AG04449 (cell line): ENCODE measurements around the gene MGAT5.

Experiments
- CTCF ChIA-PET: fragments of 350-600 bp; formaldehyde crosslinking; extraction: SDS; loops from one replicate; lab custom pipeline; 2021; ENCODE audit warnings: antibody characterized with exemption; lab: Yijun Ruan, JAX
- POLR2A ChIA-PET: fragments of 400-600, 350-600 bp; formaldehyde crosslinking; extraction: SDS; loops from one replicate; lab custom pipeline; 2020; ENCODE audit warnings: antibody characterized with exemption, inconsistent platforms; lab: Yijun Ruan, JAX
- DNase-seq: peaks from one replicate; pipeline ENCODE4 v3.0.0-alpha.2; 2010; ENCODE audit warnings: low read depth, low spot score
- H3K4me3 ChIP-seq: 2 replicates; pipeline ENCODE4 v1.5.1; 2011; ENCODE audit warnings: low read depth, mild to moderate bottlenecking, control low read depth, low read length
- CTCF ChIP-seq: IDR thresholded peaks from one replicate; pipeline ENCODE4 v1.5.1; 2011; ENCODE audit warnings: mild to moderate bottlenecking, moderate library complexity, low read length, control low read depth, inconsistent platforms; ENCODE audit not compliant: insufficient read depth; ENCODE audit errors: missing control alignments

MGAT5 gene

GRCh38 chr2:134227666-134228065 lies 26.2 kb upstream of the MGAT5 start:
- ChIA-PET CTCF (interaction anchor here (1.0 to 14.5 kb wide), 3 partner anchors 17 to 39 kb away, joined by 3 to 168 read pairs (median 17); no protein-coding TSS in a partner anchor), POLR2A (no interaction called here)
- no peak for TF ChIP-seq CTCF
- DNase-seq: no peak
- H3K4me3 ChIP-seq: no peak overlapping the region

- DNase-seq: no peak
- POLR2A ChIA-PET: no interaction called here
- no peak overlapping the region for H3K4me3 ChIP-seq
- CTCF ChIA-PET: interaction anchor here (1.0 to 3.0 kb wide), 3 partner anchors 16 to 38 kb away, joined by 3 to 17 read pairs (median 6); no protein-coding TSS in a partner anchor
- no peak for TF ChIP-seq CTCF
Observed at GRCh38 chr2:134228493-134228903, 25.4 kb upstream of the MGAT5 start.

- ChIA-PET POLR2A (no interaction called here), CTCF (interaction anchor here (1.0 to 3.6 kb wide), 4 partner anchors 15 to 182 kb away, joined by 3 to 22 read pairs (median 12); no protein-coding TSS in a partner anchor)
- DNase-seq: no peak
- H3K4me3 ChIP-seq: no peak overlapping the region
- no peak for TF ChIP-seq CTCF
Observed at GRCh38 chr2:134229540-134229939, 24.3 kb upstream of the MGAT5 start.

GRCh38 chr2:134230885-134231284 lies 23.0 kb upstream of the MGAT5 start:
- no peak for DNase-seq
- TF ChIP-seq CTCF: no peak
- ChIA-PET CTCF (interaction anchor here (0.7 to 3.6 kb wide), 7 partner anchors 11 to 113 kb away, joined by 3 to 22 read pairs (median 3); no protein-coding TSS in a partner anchor), POLR2A (no interaction called here)
- no peak overlapping the region for H3K4me3 ChIP-seq

- DNase-seq: no peak
- ChIA-PET POLR2A (no interaction called here), CTCF (interaction anchor here (0.8 to 3.6 kb wide), 7 partner anchors 12 to 113 kb away, joined by 3 to 22 read pairs (median 4); no protein-coding TSS in a partner anchor)
- TF ChIP-seq CTCF: no peak
- no peak overlapping the region for H3K4me3 ChIP-seq
Observed at GRCh38 chr2:134231301-134231964, 22.4 kb upstream of the MGAT5 start.

- ChIA-PET POLR2A (no interaction called here), CTCF (interaction anchor here (0.8 to 3.6 kb wide), 5 partner anchors 13 to 114 kb away, joined by 3 to 22 read pairs (median 4); no protein-coding TSS in a partner anchor)
- no peak overlapping the region for H3K4me3 ChIP-seq
Observed at GRCh38 chr2:134231965-134232340, 21.9 kb upstream of the MGAT5 start.

More at GRCh38 chr2:134231965-134232340, 21.9 kb upstream of the MGAT5 start:
- no peak for DNase-seq
- no peak for TF ChIP-seq CTCF
